Neural progenitor cell (in vitro differentiated cells): ENCODE results near the gene HOXB7. TPM values are rescaled to one million over a fixed set of nuclear protein-coding genes. Genes with fewer than 3 reads are reported as not detected.

Experiments
- DNase-seq: peaks from one replicate; pipeline ENCODE4 v3.0.0-alpha.2; 2016; ENCODE audit warnings: low spot score
- H2AFZ ChIP-seq: fragments of 200-600 bp; sonication (generic); replicated peaks from 2 replicates; pipeline ENCODE4 v1.6.1; 2016; ENCODE audit warnings: antibody characterized with exemption
- H3F3A ChIP-seq: fragments of 200-600 bp; sonication (generic); 2 replicates; pipeline ENCODE4 v1.6.1; 2016; ENCODE audit warnings: antibody characterized with exemption, low read depth
- H3K27ac ChIP-seq: fragments of 200-600 bp; sonication (generic); 2 replicates; pipeline ENCODE4 v1.5.1; 2016; ENCODE audit warnings: mild to moderate bottlenecking
- H3K27me3 ChIP-seq: fragments of 200-600 bp; sonication (generic); 2 replicates; pipeline ENCODE4 v1.6.1; 2016; ENCODE audit warnings: mild to moderate bottlenecking, moderate library complexity
- H3K36me3 ChIP-seq: fragments of 200-600 bp; sonication (generic); 2 replicates; pipeline ENCODE4 v1.5.1; 2016
- H3K4me1 ChIP-seq: fragments of 200-600 bp; sonication (generic); 2 replicates; pipeline ENCODE4 v1.6.1; 2016; ENCODE audit warnings: mixed run types
- H3K4me2 ChIP-seq: fragments of 200-600 bp; sonication (generic); 2 replicates; pipeline ENCODE4 v1.6.1; 2016
- H3K4me3 ChIP-seq: fragments of 200-600 bp; sonication (generic); 2 replicates; pipeline ENCODE4 v1.5.1; 2016
- H3K79me2 ChIP-seq: fragments of 200-600 bp; sonication (generic); 2 replicates; pipeline ENCODE4 v1.6.1; 2016; ENCODE audit warnings: low read depth
- H3K9ac ChIP-seq: fragments of 200-600 bp; sonication (generic); 2 replicates; pipeline ENCODE4 v1.6.1; 2016
- H3K9me3 ChIP-seq: fragments of 200-600 bp; sonication (generic); 2 replicates; pipeline ENCODE4 v1.5.1; 2016; ENCODE audit warnings: low read depth
- H4K20me1 ChIP-seq: fragments of 200-600 bp; sonication (generic); 2 replicates; pipeline ENCODE4 v1.6.1; 2016; ENCODE audit warnings: low read depth
- H3K27ac Mint-ChIP-seq: 3 replicates; pipeline ENCODE4 v1.8.0; 2021; ENCODE audit warnings: mixed read lengths
- H3K27me3 Mint-ChIP-seq: 2 replicates; pipeline ENCODE4 v1.8.0; 2022; ENCODE audit warnings: low read depth, mild to moderate bottlenecking, inconsistent platforms, moderate library complexity, mixed read lengths; ENCODE audit not compliant: insufficient read depth
- H3K36me3 Mint-ChIP-seq: 3 replicates; pipeline ENCODE4 v1.8.0; 2021; ENCODE audit warnings: mixed read lengths
- H3K4me1 Mint-ChIP-seq: 3 replicates; pipeline ENCODE4 v1.8.0; 2021; ENCODE audit warnings: mixed read lengths
- H3K4me3 Mint-ChIP-seq: 3 replicates; pipeline ENCODE4 v1.8.0; 2021; ENCODE audit warnings: mild to moderate bottlenecking, moderate library complexity, mixed read lengths
- H3K9me3 Mint-ChIP-seq: 3 replicates; pipeline ENCODE4 v1.8.0; 2020; ENCODE audit warnings: mixed read lengths
- CTCF ChIP-seq: fragments of 200-600 bp; sonication (generic); IDR thresholded peaks from 2 replicates; pipeline ENCODE4 v1.5.1; 2017; ENCODE audit warnings: antibody characterized with exemption, mild to moderate bottlenecking
- EZH2 ChIP-seq: fragments of 200-600 bp; sonication (generic); IDR thresholded peaks from 2 replicates; pipeline ENCODE4 v1.6.1; 2017; ENCODE audit warnings: antibody characterized with exemption, mild to moderate bottlenecking, moderate library complexity
- EZH2phosphoT487 ChIP-seq: fragments of 200-600 bp; sonication (generic); IDR thresholded peaks from 2 replicates; pipeline ENCODE4 v1.6.1; 2017; ENCODE audit warnings: antibody characterized with exemption
- total RNA-seq: library from RNA; depleted of rRNA; stranded (reverse); fragments of >200 nt; gene quantifications from 2 replicates; pipeline ENCODE4 v1.2.3, GENCODE V29; 2015; ENCODE audit warnings: low replicate concordance

HOXB7 gene
- total RNA-seq, 1 donor from 2014 or later = not detected

DNA sequence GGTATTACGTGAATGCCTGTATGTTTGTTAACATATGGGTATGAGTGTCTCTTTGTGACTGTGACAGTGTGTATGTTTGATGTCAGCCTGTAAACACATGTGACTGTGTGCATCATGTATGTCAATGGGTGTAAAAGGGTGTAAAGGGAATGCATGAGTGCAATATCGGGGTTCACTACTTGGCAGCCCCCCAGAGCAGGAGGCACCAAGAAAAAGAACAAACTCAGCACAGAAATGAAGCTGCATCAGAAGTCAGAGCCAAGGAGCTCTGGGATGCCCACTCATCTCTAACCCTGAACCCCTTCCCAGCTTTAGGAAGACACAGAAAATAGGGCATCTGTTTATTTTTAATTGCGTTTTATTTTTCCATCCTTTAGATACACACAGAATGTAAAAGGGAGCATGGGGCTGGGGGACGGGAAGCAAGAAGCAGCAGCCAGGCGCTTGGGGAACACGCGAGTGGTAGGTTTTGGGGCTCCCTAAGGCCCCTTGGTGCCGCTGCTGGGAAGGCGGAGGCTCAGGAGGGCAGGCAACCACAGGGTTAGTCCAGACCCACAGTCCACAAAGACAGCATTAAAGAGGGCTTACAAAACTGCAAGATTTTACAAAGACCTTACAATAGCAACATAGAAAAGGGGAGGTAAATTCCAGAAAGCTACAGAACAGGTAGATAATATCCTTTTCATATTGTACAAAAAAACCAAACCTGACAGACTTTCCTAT is 3.8 kb downstream of the HOXB7 start:
- H3K4me3 ChIP-seq = no peak overlapping the region
- H3K27ac ChIP-seq = no peak overlapping the region
- H3K27me3 Mint-ChIP-seq = peaks cover 91% of the 10 kb centered on the region
- H3K4me1 ChIP-seq = no peaks in the 10 kb centered on the region
- no peak overlapping the region for H3K4me2 ChIP-seq
- H3K4me1 Mint-ChIP-seq = peaks cover 4% of the 10 kb centered on the region
- H4K20me1 ChIP-seq = peaks cover 93% of the 10 kb centered on the region
- no peak for TF ChIP-seq CTCF
- no peak for TF ChIP-seq EZH2phosphoT487
- TF ChIP-seq EZH2 = no peak
- H3K36me3 Mint-ChIP-seq = no peaks in the 10 kb centered on the region
- peaks cover 1% of the 10 kb centered on the region for H3F3A ChIP-seq
- peaks cover 13% of the 10 kb centered on the region for H3K9me3 Mint-ChIP-seq
- no peak for DNase-seq
- H3K27me3 ChIP-seq = peaks cover 100% of the 10 kb centered on the region
- H3K4me3 Mint-ChIP-seq = no peak overlapping the region
- no peak overlapping the region for H3K27ac Mint-ChIP-seq
- no peaks in the 10 kb centered on the region for H3K9me3 ChIP-seq
- no peaks in the 10 kb centered on the region for H3K79me2 ChIP-seq
- no peak overlapping the region for H3K9ac ChIP-seq
- H2AFZ ChIP-seq = no peak overlapping the region
- H3K36me3 ChIP-seq = no peaks in the 10 kb centered on the region

- Mint-ChIP-seq H3K36me3 (no peaks in the 10 kb centered on the region), H3K27me3 (peaks cover 93% of the 10 kb centered on the region), H3K27ac (no peak overlapping the region), H3K9me3 (peaks cover 13% of the 10 kb centered on the region), H3K4me1 (peaks cover 4% of the 10 kb centered on the region), H3K4me3 (no peak overlapping the region)
- Histone ChIP-seq H3K9ac (no peak overlapping the region), H3F3A (no peaks in the 10 kb centered on the region), H3K4me3 (no peak overlapping the region), H2AFZ (no peak overlapping the region), H3K9me3 (no peaks in the 10 kb centered on the region), H3K4me2 (no peak overlapping the region), H3K4me1 (no peaks in the 10 kb centered on the region), H3K27ac (no peak overlapping the region), H3K27me3 (peaks cover 100% of the 10 kb centered on the region), H3K36me3 (no peaks in the 10 kb centered on the region), H4K20me1 (peaks cover 93% of the 10 kb centered on the region), H3K79me2 (no peaks in the 10 kb centered on the region)
- DNase-seq = peak; percentile 48
- peak; percentile 92 for TF ChIP-seq EZH2phosphoT487
- TF ChIP-seq EZH2 = peak; percentile 100
- TF ChIP-seq CTCF = no peak
Measured at GRCh38 chr17:48605991-48606891, 4.6 kb downstream of the HOXB7 start.

GRCh38 chr17:48605409-48605919 is 5.4 kb downstream of the HOXB7 start:
- Mint-ChIP-seq H3K27me3 (peaks cover 93% of the 10 kb centered on the region), H3K9me3 (peaks cover 13% of the 10 kb centered on the region), H3K4me1 (no peaks in the 10 kb centered on the region), H3K27ac (no peak overlapping the region), H3K36me3 (no peaks in the 10 kb centered on the region), H3K4me3 (no peak overlapping the region)
- Histone ChIP-seq H3K27me3 (peaks cover 100% of the 10 kb centered on the region), H3F3A (no peaks in the 10 kb centered on the region), H3K4me3 (no peak overlapping the region), H3K9me3 (no peaks in the 10 kb centered on the region), H3K79me2 (no peaks in the 10 kb centered on the region), H3K27ac (no peak overlapping the region), H4K20me1 (peaks cover 94% of the 10 kb centered on the region), H3K9ac (no peak overlapping the region), H2AFZ (no peak overlapping the region), H3K36me3 (no peaks in the 10 kb centered on the region), H3K4me1 (no peaks in the 10 kb centered on the region), H3K4me2 (no peak overlapping the region)
- no peak for TF ChIP-seq EZH2
- TF ChIP-seq CTCF = no peak
- no peak for TF ChIP-seq EZH2phosphoT487
- DNase-seq = no peak
